ENCODE results near the gene C20orf202.
A peak's percentile ranks its signal among the peaks of the same experiment; 100 is the strongest.

C20orf202 gene

GRCh38 chr20:1184638-1185315 lies 18.5 kb upstream of the C20orf202 start, which contains the start of gene TMEM74B:
Gene TMEM74B, minus strand, starts transcription at chr20:1184981. Its CDS starts 1,180 bp downstream, at chr20:1183801.
- no peak for DNase-seq

GRCh38 chr20:1185316-1185741 lies 17.9 kb upstream of the C20orf202 start:
- DNase-seq, result no peak

GRCh38 chr20:1185790-1186334 lies 17.4 kb upstream of the C20orf202 start:
- DNase-seq, result peak; percentile 39

GRCh38 chr20:1186367-1186991 lies 16.8 kb upstream of the C20orf202 start:
- no peak for DNase-seq

GRCh38 chr20:1187605-1188171 lies 15.6 kb upstream of the C20orf202 start:
- peak; percentile 19 for DNase-seq

GRCh38 chr20:1188347-1188746 lies 14.9 kb upstream of the C20orf202 start:
- no peak for DNase-seq

- no peak for DNase-seq
These were observed 13.4 kb upstream of the C20orf202 start for GRCh38 chr20:1189827-1190226.

GRCh38 chr20:1190847-1191246 lies 12.4 kb upstream of the C20orf202 start:
- DNase-seq, result no peak

GRCh38 chr20:1191299-1191698 lies 12.0 kb upstream of the C20orf202 start:
- DNase-seq, result no peak

GRCh38 chr20:1195226-1195625 lies 8.0 kb upstream of the C20orf202 start:
- no peak for DNase-seq

GRCh38 chr20:1196634-1197033 lies 6.6 kb upstream of the C20orf202 start:
- peak; percentile 19 for DNase-seq

GRCh38 chr20:1197801-1198200 lies 5.5 kb upstream of the C20orf202 start:
- DNase-seq, result no peak

- no peak for DNase-seq
These were observed 4.5 kb upstream of the C20orf202 start for GRCh38 chr20:1198751-1199150.

- DNase-seq, result no peak
These were observed 3.9 kb upstream of the C20orf202 start for GRCh38 chr20:1199212-1199873.

- DNase-seq, result no peak
These were observed 3.3 kb upstream of the C20orf202 start for GRCh38 chr20:1199964-1200363.

GRCh38 chr20:1203630-1204029 lies 376 bp downstream of the C20orf202 start:
- DNase-seq, result no peak

- DNase-seq, result peak; percentile 36
These were observed 859 bp downstream of the C20orf202 start for GRCh38 chr20:1204113-1204512.

- no peak for DNase-seq
These were observed 1.3 kb downstream of the C20orf202 start for GRCh38 chr20:1204576-1204975.

- DNase-seq, result no peak
These were observed 2.5 kb downstream of the C20orf202 start for GRCh38 chr20:1205802-1206201.

- no peak for DNase-seq
These were observed 3.3 kb downstream of the C20orf202 start for GRCh38 chr20:1206366-1207148.

GRCh38 chr20:1207293-1207878 lies 4.1 kb downstream of the C20orf202 start:
- no peak for DNase-seq
